NCI-H82 (cell line): ENCODE measurements around the gene RCE1.

ENCODE experiments used
- DNase-seq: peaks from one replicate; lab custom pipeline; 2025; lab: John Stamatoyannopoulos, UW

The RCE1 gene

GRCh38 chr11:66868726-66869566 is 25.7 kb downstream of the RCE1 start:
- DNase-seq, result peak; percentile 86

GRCh38 chr11:66869567-66869870 is 26.3 kb downstream of the RCE1 start:
- no peak for DNase-seq

- DNase-seq, result no peak
These were observed 26.9 kb downstream of the RCE1 start for GRCh38 chr11:66870131-66870530.

- no peak for DNase-seq
These were observed 27.6 kb downstream of the RCE1 start for GRCh38 chr11:66870616-66871520.

- no peak for DNase-seq
These were observed 28.3 kb downstream of the RCE1 start for GRCh38 chr11:66871521-66871901.

- DNase-seq, result no peak
These were observed 31.0 kb downstream of the RCE1 start for GRCh38 chr11:66874232-66874631.

GRCh38 chr11:66875378-66875777 is 32.1 kb downstream of the RCE1 start:
- no peak for DNase-seq

GRCh38 chr11:66877588-66878385 is 34.5 kb downstream of the RCE1 start:
- DNase-seq, result no peak

- no peak for DNase-seq
These were observed 35.2 kb downstream of the RCE1 start for GRCh38 chr11:66878474-66878873.

GRCh38 chr11:66879000-66879399 is 35.8 kb downstream of the RCE1 start:
- no peak for DNase-seq

- no peak for DNase-seq
These were observed 36.3 kb downstream of the RCE1 start for GRCh38 chr11:66879583-66879982.

GRCh38 chr11:66879999-66880398 is 36.8 kb downstream of the RCE1 start:
- DNase-seq, result no peak

- no peak for DNase-seq
These were observed 37.5 kb downstream of the RCE1 start for GRCh38 chr11:66880496-66881450.

GRCh38 chr11:66881451-66881835 is 38.2 kb downstream of the RCE1 start:
- DNase-seq, result no peak

GRCh38 chr11:66881927-66882452 is 38.7 kb downstream of the RCE1 start:
- DNase-seq, result no peak

- DNase-seq, result no peak
These were observed 39.3 kb downstream of the RCE1 start for GRCh38 chr11:66882561-66883015.

GRCh38 chr11:66883016-66883965 is 40.0 kb downstream of the RCE1 start:
- peak; percentile 82 for DNase-seq

GRCh38 chr11:66884443-66884842 is 41.2 kb downstream of the RCE1 start:
- no peak for DNase-seq

GRCh38 chr11:66885469-66885868 is 42.2 kb downstream of the RCE1 start:
- no peak for DNase-seq

GRCh38 chr11:66885950-66886440 is 42.8 kb downstream of the RCE1 start:
- no peak for DNase-seq
